SJSA1 (cell line): ENCODE measurements around the gene TBRG4. TPM values are rescaled to one million over a fixed set of nuclear protein-coding genes. Genes with fewer than 3 reads are reported as not detected.

ENCODE experiments used
- DNase-seq, 2 experiments: peaks; one replicate each; pipeline ENCODE4 v3.0.0-alpha.2; 2015 to 2020; ENCODE audit warnings: low spot score in 2 of 2, low read depth in 1 of 2
- H3K27ac ChIP-seq: fragments of 250-450 bp; sonication (Bioruptor Pico); 2 replicates; pipeline ENCODE4 v1.5.1; 2020; ENCODE audit warnings: mild to moderate bottlenecking, moderate library complexity
- H3K27me3 ChIP-seq: fragments of 250-450 bp; sonication (Bioruptor Pico); replicated peaks from 2 replicates; pipeline ENCODE4 v1.5.1; 2020; ENCODE audit warnings: mild to moderate bottlenecking, moderate library complexity
- H3K36me3 ChIP-seq: fragments of 250-450 bp; sonication (Bioruptor Pico); 2 replicates; pipeline ENCODE4 v1.5.1; 2020; ENCODE audit warnings: mild to moderate bottlenecking
- H3K4me1 ChIP-seq: fragments of 250-450 bp; sonication (Bioruptor Pico); replicated peaks from 2 replicates; pipeline ENCODE4 v1.6.1; 2021; ENCODE audit warnings: mild to moderate bottlenecking
- H3K4me3 ChIP-seq: fragments of 250-450 bp; sonication (Bioruptor Pico); 2 replicates; pipeline ENCODE4 v1.5.1; 2020; ENCODE audit warnings: mild to moderate bottlenecking
- H3K9me3 ChIP-seq: fragments of 250-450 bp; sonication (Bioruptor Pico); replicated peaks from 2 replicates; pipeline ENCODE4 v1.5.1; 2020; ENCODE audit warnings: mild to moderate bottlenecking
- total RNA-seq: library from RNA; depleted of rRNA; stranded (reverse); fragments of >200 nt; shearing (Covaris generic); gene quantifications from 2 replicates; pipeline ENCODE4 v1.2.3, GENCODE V29; 2014

The TBRG4 gene
- total RNA-seq, 1 experiment from 2014 or later = 67.4 TPM

DNA sequence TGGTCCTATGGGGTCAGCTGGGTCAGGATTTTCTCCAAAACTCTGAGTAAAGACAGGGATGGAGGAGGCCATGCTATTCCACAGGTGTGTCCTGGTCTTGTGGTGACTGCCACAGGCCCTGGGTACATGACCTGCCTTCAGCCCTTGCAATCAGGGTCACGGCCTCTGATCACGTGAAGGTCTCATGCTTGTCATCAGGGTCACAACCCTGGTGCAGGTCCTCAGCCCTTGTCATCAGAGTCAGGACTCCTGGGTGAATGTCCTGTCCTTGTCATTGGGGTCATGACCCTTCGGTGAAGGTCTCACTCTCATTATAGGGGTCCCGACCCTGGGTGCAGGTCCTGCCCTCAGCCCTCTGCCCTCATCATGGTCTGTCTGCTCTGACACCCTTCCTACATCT is 21.9 kb upstream of the TBRG4 start:
- Histone ChIP-seq H3K9me3 (no peaks in the 10 kb centered on the region), H3K4me1 (no peaks in the 10 kb centered on the region), H3K4me3 (no peak overlapping the region)

DNA sequence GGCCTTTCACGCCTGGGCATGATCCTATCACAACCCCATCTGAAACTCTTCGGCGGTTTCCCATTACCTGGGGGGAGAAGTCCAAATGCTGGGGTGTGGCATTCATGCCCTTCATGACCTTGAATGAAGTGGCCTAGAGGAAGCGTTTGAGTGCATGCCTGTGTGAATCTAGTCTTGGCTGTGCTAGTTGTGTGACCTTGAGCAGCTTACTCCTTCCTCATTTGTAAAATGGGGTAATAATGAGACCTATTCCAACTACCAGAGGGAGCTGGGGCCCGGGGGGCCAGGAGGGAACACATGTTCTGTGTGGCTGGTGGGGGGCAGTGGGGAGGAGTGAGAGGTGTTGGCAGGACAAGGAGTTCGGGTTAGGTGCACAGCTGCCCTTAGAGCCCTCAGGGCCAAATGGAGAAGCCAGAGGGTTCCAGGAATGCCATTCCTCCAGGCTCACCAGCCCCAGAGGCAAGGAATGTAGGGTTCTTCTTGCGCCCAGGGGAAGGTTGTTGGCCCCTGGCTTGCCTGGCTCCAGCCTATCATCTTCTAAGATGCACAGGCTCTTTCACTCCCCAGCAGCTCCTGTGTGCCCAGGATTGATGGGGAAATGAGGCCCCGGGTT is 21.3 kb upstream of the TBRG4 start:
- Histone ChIP-seq H3K4me3 (no peak overlapping the region), H3K4me1 (no peaks in the 10 kb centered on the region), H3K27ac (no peak overlapping the region), H3K27me3 (peaks cover 4% of the 10 kb centered on the region; the same call in 1 of the 2 replicates), H3K36me3 (no peaks in the 10 kb centered on the region), H3K9me3 (no peaks in the 10 kb centered on the region)
- DNase-seq = no peak

More for the DNA sequence above, 21.9 kb upstream of the TBRG4 start:
- Histone ChIP-seq H3K36me3 (no peaks in the 10 kb centered on the region), H3K27me3 (peaks cover 4% of the 10 kb centered on the region; the same call in 1 of the 2 replicates), H3K27ac (no peak overlapping the region)
- DNase-seq = no peak

DNA sequence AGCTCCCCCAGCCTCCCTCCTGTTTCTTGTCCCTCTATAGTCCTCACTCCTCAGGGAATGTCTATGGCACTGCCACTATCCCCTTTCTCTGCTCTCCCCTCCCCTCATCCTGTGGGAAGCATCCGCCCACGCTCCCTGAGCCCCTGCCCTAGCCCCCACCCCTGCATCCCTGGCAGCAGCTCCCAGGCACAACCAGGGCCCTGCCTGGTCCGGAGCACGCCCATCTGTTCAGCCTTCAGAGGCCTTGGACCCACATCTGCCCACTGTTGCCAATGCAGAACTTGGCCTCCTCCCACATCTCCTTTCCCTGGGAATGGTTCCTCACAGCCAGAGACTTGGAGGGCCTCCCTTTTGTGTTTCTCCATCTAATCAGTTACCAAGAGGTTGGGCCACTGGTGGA is 20.4 kb upstream of the TBRG4 start:
- Histone ChIP-seq H3K4me1 (no peaks in the 10 kb centered on the region), H3K9me3 (no peaks in the 10 kb centered on the region), H3K4me3 (no peak overlapping the region), H3K36me3 (no peaks in the 10 kb centered on the region), H3K27ac (no peak overlapping the region), H3K27me3 (peaks cover 2% of the 10 kb centered on the region; the same call in 1 of the 2 replicates)
- no peak for DNase-seq

DNA sequence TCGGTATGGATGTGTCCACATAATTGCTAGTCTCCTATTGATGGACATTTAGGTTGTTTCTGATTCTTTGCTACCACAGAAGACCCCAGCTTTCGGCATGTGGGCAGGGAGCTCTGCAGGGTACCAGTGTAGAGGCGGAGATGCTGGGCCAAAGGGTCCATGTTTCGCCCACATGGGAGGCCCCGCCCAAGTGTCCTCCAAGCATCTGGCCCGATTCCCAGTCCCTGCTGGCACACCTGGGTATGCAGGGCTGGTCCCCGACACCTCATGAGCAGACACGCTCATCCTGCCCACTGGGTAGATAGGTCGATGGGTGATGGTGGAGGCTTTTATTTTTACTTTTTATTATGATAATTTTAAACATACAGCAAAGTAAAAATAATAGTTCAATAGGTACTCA is 19.4 kb upstream of the TBRG4 start:
- H3K4me1 ChIP-seq = no peaks in the 10 kb centered on the region
- no peaks in the 10 kb centered on the region for H3K9me3 ChIP-seq
- no peaks in the 10 kb centered on the region for H3K36me3 ChIP-seq
- DNase-seq = no peak
- H3K4me3 ChIP-seq = no peak overlapping the region
- no peak overlapping the region for H3K27ac ChIP-seq
- H3K27me3 ChIP-seq = no peaks in the 10 kb centered on the region

DNA sequence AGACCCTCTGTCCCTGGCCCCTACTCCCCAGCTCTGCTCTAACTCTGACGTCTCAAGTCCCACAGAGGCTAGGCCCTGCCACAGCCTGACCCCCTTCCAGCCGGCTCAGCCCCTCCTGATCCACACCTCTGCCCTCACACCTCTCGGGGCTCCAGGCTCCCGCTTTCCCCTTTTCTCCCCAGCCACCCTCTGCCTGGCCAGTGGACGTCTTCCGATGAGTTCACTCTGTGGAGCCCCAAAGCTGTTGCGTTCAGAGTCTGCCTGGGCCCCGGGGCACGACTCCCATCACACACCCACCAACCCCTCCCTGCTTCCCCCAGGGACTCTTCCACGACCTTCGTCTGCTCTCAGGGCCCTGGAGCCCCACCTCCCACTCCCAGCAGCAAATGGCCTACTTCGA is 18.4 kb upstream of the TBRG4 start:
- Histone ChIP-seq H3K9me3 (no peaks in the 10 kb centered on the region), H3K36me3 (no peaks in the 10 kb centered on the region), H3K4me3 (no peak overlapping the region), H3K27me3 (no peaks in the 10 kb centered on the region), H3K27ac (no peak overlapping the region), H3K4me1 (no peaks in the 10 kb centered on the region)
- DNase-seq = no peak

DNA sequence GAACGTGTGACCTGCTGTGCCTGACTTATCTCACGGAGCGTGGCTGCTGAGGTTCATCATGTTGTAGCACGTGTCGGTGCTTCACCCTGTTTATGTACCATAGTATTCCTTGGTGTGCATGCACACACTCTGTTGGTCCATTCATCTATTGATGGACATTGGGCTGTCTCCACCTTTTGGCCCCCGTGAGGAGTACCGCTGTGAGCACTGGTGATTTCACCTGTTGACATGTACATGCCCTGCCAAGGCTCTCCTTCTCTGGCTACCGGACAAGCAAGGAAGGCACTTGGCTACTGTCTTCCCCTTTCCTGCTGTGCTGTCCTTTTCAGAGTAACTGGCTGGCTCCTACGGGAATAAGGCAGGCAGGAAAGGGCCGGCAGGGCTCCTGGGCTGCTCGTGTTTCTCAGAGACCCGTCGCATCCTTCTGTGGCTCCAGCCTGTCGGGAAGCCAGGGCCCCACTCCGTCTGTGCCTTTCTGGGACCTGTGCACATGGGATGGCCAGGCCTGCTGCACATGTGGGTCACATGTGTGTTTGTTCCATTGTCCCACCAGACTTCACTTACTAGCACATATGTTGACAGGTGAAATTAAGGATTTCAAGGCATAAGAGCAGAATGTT is 17.8 kb upstream of the TBRG4 start:
- H3K27ac ChIP-seq = no peak overlapping the region
- no peaks in the 10 kb centered on the region for H3K4me1 ChIP-seq
- no peak for DNase-seq
- no peaks in the 10 kb centered on the region for H3K36me3 ChIP-seq
- no peaks in the 10 kb centered on the region for H3K9me3 ChIP-seq
- no peaks in the 10 kb centered on the region for H3K27me3 ChIP-seq
- H3K4me3 ChIP-seq = no peak overlapping the region

DNA sequence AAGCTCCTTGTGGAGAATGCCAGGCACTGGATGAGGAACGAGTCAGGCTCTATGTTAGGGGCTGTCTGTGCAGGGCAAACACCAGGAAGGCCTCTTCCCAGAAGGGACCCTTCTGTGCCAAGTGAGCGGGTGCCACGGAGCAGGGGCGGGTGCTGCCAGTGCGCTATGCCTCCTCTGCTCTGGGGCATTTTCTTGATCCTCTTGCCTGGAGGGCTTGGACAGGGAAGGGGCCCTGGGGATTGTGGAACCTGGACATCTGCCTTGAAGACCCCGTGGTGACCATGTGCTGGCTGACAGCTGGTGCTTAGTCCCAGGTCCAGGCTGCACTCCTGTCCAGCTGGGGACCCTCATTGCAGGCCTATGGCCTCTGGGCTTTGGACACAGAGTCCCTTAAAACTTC is 15.4 kb upstream of the TBRG4 start:
- DNase-seq = no peak
- Histone ChIP-seq H3K27ac (no peak overlapping the region), H3K4me1 (no peaks in the 10 kb centered on the region), H3K27me3 (no peaks in the 10 kb centered on the region), H3K4me3 (no peak overlapping the region), H3K36me3 (no peaks in the 10 kb centered on the region), H3K9me3 (no peaks in the 10 kb centered on the region)

DNA sequence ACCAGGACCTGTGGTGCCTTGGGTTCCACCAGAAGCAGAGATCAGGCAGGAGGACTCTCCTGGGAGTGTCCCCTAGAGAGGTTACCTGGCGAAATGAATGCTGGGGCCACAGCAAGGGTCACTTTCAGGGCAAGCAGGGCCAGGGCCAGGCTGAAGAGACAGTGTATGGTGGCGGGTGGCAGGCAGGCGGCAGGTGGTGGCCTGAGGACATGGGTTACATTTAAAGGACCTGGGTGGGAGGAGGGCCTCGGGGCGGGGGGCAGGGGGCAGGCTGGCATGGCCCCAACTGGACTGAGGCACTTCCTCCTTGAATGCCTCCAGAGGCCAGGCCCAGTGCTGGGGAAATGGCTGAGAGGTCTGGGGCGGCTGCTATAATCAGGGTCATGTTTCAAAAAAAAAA is 14.7 kb upstream of the TBRG4 start:
- H3K4me1 ChIP-seq = no peaks in the 10 kb centered on the region
- no peaks in the 10 kb centered on the region for H3K36me3 ChIP-seq
- H3K27ac ChIP-seq = no peak overlapping the region
- DNase-seq = no peak
- no peak overlapping the region for H3K4me3 ChIP-seq
- H3K27me3 ChIP-seq = no peaks in the 10 kb centered on the region
- H3K9me3 ChIP-seq = no peaks in the 10 kb centered on the region

DNA sequence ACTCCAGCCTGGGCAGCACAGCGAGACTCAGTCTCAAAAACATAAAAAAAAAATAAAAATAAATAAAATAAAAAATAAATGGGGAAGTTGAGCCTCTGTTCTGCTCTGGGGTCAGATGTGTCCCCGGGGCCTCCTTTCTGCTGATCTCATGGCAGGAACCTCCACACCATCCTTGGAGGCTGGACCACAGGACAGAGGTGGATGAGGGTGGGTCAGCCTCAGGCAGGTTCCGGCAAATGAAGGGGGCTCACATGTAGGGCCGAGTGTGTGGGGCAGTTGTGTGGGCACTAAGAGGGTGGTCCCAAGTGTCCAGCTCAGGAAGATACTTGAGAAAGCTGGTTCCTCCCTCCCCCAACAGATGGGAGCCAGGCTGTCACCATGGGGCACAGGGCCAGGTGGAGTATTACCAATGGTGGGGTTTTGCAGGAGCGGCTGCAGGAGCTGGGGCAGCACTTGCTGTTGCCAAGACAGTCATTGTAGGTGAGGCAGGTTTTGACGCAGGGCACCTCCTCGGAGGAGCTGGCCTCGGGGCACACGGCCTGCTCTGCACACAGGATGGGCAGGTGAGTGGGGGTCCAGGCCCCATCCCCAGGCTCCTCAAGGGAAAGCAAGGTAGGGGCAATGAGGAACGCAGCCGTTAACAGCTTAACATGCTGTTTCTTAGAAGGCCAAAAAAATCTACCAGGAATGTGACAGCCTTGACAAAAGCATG is 13.9 kb upstream of the TBRG4 start:
- Histone ChIP-seq H3K27me3 (no peaks in the 10 kb centered on the region), H3K9me3 (no peaks in the 10 kb centered on the region)
- DNase-seq = no peak

DNA sequence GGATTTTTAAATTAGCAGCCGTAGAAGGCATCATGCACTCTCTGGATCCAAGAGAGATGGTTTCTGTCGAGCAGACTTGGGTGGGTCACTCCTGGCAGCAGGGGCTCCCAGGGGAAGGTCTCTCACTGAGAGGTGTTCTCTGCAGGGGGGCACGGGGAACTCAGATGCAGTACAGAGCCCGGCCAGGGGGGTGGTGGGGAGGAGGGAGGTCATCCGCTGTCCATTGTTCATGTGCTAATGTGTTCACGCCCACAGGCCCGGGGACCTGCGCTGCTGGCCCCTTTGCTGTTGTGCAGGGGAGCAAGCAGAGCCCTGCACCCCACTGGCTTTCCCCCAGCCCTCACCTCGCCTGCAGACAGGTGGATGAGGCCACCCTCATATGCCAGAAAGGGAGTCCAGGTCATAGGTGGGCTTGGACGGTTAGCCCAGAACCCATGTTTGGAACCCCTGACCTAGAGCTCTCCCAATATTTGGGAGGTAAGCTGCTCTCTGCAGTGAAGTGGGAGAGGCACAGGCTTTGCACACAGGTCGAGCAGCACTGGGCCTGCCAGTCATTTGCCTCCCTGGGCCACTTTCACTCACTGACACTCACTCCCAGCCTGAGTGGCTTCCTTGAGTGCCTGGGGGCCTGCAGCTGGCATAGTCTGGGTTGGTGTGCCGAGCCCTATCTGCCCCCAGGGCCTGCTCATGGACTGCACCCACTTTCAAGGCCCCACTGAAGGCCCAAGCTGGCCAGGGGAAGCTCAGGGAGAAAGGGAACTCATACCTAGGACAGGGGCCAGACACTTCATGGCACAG is 12.6 kb upstream of the TBRG4 start:
- no peaks in the 10 kb centered on the region for H3K9me3 ChIP-seq
- H3K4me1 ChIP-seq = no peaks in the 10 kb centered on the region
- H3K27me3 ChIP-seq = no peaks in the 10 kb centered on the region

More for the DNA sequence above, 13.9 kb upstream of the TBRG4 start:
- no peak overlapping the region for H3K27ac ChIP-seq
- H3K4me1 ChIP-seq = no peaks in the 10 kb centered on the region
- no peak overlapping the region for H3K4me3 ChIP-seq
- no peaks in the 10 kb centered on the region for H3K36me3 ChIP-seq

DNA sequence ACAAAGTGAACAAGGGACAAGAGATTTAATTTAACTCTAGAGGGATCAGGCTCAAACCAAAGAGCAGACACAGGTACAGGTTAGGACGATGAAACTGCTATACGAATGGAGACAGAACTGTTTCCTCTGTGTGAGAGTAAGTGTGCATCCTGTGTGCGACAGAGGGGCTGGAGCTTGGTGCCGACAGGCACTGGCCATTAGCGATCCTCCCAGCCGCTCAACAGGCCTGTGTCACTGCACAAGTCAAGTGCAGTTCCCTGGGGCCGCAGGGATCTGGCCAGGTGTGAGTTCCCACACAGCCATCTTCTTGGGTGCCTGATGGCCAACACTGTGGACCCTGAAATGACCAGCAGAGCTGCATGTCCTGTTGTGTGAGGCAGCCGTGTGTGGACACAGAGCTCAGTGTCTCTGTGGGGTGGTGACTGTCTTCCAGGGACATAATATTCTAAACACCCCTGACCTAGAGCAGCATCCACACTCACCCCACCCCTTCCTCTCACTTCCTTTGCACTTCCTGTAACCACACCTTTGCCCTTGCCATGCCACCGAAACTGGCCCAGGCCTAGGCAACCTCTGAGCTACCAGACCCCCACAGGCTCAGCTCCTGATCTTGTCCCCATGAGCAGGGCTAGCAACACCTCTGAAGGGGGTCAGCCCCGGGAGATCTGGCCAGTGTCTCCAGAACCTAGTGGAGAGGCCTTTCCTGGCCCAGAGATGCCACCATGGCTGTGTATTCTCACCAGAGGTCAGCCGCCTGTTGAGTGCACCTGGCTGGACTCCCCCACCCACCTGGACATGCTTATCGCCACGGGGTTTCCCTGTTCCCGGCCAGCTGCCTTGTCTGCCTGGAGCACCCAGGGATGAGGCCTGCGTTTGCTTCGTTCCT is 11.7 kb upstream of the TBRG4 start:
- no peaks in the 10 kb centered on the region for H3K9me3 ChIP-seq
- H3K4me1 ChIP-seq = no peaks in the 10 kb centered on the region
- no peaks in the 10 kb centered on the region for H3K36me3 ChIP-seq
- no peaks in the 10 kb centered on the region for H3K27me3 ChIP-seq
- DNase-seq = no peak
- H3K27ac ChIP-seq = no peak overlapping the region
- H3K4me3 ChIP-seq = no peak overlapping the region

More for the DNA sequence above, 12.6 kb upstream of the TBRG4 start:
- DNase-seq = no peak
- no peak overlapping the region for H3K4me3 ChIP-seq
- H3K36me3 ChIP-seq = no peaks in the 10 kb centered on the region
- H3K27ac ChIP-seq = no peak overlapping the region

DNA sequence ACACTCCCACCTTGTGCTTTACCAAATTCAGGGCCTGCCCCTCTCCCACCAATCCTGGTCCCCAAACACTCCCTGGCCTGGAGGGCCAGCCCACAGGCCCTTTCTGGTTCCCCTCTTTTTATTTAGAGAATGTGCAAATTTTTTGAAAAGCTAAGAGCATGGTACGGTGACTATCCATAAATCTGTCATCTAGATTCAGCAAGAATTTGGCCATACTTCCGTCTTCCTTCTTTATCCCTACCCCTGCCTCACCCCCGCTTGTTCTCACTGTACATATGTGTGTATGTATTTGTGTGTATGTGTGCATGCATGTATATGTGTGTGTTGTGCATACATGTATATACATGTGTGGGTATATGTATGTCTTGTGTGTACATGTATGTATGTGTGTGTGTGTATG is 8.1 kb upstream of the TBRG4 start:
- Histone ChIP-seq H3K9me3 (no peaks in the 10 kb centered on the region), H3K36me3 (no peaks in the 10 kb centered on the region), H3K27me3 (no peaks in the 10 kb centered on the region; the same call in 1 of the 2 replicates), H3K4me3 (no peak overlapping the region), H3K4me1 (no peaks in the 10 kb centered on the region), H3K27ac (no peak overlapping the region)
- DNase-seq = no peak

DNA sequence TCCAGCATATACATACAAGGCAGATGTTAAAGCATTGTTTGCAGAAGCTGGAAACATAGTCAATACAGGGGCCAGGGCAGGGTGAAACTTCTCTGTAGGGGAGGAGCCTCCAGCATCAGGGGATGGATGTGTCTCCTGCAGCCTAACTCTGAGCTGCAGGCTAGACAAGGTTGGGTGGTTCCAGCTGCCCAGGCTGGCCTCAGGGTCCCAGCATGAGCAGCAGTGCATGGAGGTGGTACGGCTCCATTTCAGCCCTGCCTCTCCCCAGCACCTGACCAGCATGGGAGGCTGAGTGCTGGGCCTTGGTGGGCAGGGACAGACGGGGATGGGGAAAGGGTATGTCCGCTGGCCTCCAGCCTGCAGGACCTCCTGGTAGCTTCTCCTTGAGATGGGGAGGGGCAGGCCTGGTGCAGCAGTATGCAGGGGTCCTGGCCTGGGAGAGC is 7.4 kb upstream of the TBRG4 start:
- no peaks in the 10 kb centered on the region for H3K4me1 ChIP-seq

More for the DNA sequence above, 7.4 kb upstream of the TBRG4 start:
- DNase-seq = no peak
- H3K9me3 ChIP-seq = no peaks in the 10 kb centered on the region
- peaks cover 4% of the 10 kb centered on the region; the same call in 1 of the 2 replicates for H3K27me3 ChIP-seq
- H3K27ac ChIP-seq = no peak overlapping the region
- H3K4me3 ChIP-seq = no peak overlapping the region
- no peaks in the 10 kb centered on the region for H3K36me3 ChIP-seq
